ENCODE data around the gene TRAF4. TPM values are rescaled to one million over a fixed set of nuclear protein-coding genes. Genes with fewer than 3 reads are reported as not detected.
A peak's percentile ranks its signal among the peaks of the same experiment; 100 is the strongest.

The TRAF4 gene
- polyA plus RNA-seq, 1 donor = 108 TPM

GRCh38 chr17:28746611-28747050 is 2.8 kb downstream of the TRAF4 start:
- peak; percentile 34 for DNase-seq

GRCh38 chr17:28747051-28747691 is 3.4 kb downstream of the TRAF4 start:
- DNase-seq = no peak

- no peak for DNase-seq
These were observed 4.3 kb downstream of the TRAF4 start for GRCh38 chr17:28747801-28748750.

GRCh38 chr17:28748852-28749515 is 5.2 kb downstream of the TRAF4 start:
- no peak for DNase-seq

- DNase-seq = no peak
These were observed 5.8 kb downstream of the TRAF4 start for GRCh38 chr17:28749516-28750177.

- peak; percentile 91 for DNase-seq
These were observed 6.6 kb downstream of the TRAF4 start for GRCh38 chr17:28750178-28751047.

GRCh38 chr17:28751600-28752366 is 8.0 kb downstream of the TRAF4 start:
- DNase-seq = no peak

GRCh38 chr17:28755486-28755885 is 11.7 kb downstream of the TRAF4 start:
- DNase-seq = no peak

- DNase-seq = no peak
These were observed 12.4 kb downstream of the TRAF4 start for GRCh38 chr17:28756049-28756804.

GRCh38 chr17:28758411-28759121 is 14.8 kb downstream of the TRAF4 start:
- DNase-seq = no peak

- DNase-seq = no peak
These were observed 15.6 kb downstream of the TRAF4 start for GRCh38 chr17:28759256-28759865.

- no peak for DNase-seq
These were observed 17.1 kb downstream of the TRAF4 start for GRCh38 chr17:28760601-28761562.

- DNase-seq = no peak
These were observed 19.5 kb downstream of the TRAF4 start for GRCh38 chr17:28763137-28763799.

GRCh38 chr17:28763804-28764266 is 20.0 kb downstream of the TRAF4 start:
- peak; percentile 64 for DNase-seq

- DNase-seq = no peak
These were observed 21.2 kb downstream of the TRAF4 start for GRCh38 chr17:28765038-28765437.

- DNase-seq = no peak
These were observed 29.9 kb downstream of the TRAF4 start for GRCh38 chr17:28773736-28774135.
